A549 (cell line): ENCODE measurements around the gene DELE1.

Experiments used
- CTCF ChIP-seq: fragments of >200 bp; sonication (Bioruptor Twin); formaldehyde crosslinking; IDR thresholded peaks from 3 replicates; pipeline ENCODE4 v1.5.1; 2016
- HOXA7 ChIP-seq: fragments of 250-450 bp; sonication (Bioruptor Pico); IDR thresholded peaks from 2 replicates; pipeline ENCODE4 v1.5.0; 2020; ENCODE audit warnings: mild to moderate bottlenecking, moderate library complexity
- MAFK ChIP-seq: fragments of 450-650 bp; IDR thresholded peaks from 2 replicates; pipeline ENCODE4 v1.6.1; 2014; ENCODE audit not compliant: partially characterized antibody
- POLR2A ChIP-seq: IDR thresholded peaks from 2 replicates; pipeline ENCODE4 v1.6.1; 2012; ENCODE audit warnings: mild to moderate bottlenecking, low read length
- POLR2AphosphoS2 ChIP-seq: conservative IDR thresholded peaks from 2 replicates; pipeline ENCODE4 v1.6.1; 2012; ENCODE audit warnings: low read length, improper control_type of control experiment, inconsistent platforms
- SMC3 ChIP-seq: fragments of >200 bp; sonication (Bioruptor Twin); formaldehyde crosslinking; IDR thresholded peaks from 3 replicates; pipeline ENCODE4 v1.6.1; 2018; ENCODE audit warnings: inconsistent platforms
- TF ChIP-seq, protein P1 (sequence below): IDR thresholded peaks from 2 replicates; pipeline ENCODE4 v1.6.1; 2012
- TF ChIP-seq, protein P2 (sequence below): IDR thresholded peaks from 2 replicates; pipeline ENCODE4 v1.6.1; 2012; ENCODE audit warnings: low read depth, borderline replicate concordance

DNA sequence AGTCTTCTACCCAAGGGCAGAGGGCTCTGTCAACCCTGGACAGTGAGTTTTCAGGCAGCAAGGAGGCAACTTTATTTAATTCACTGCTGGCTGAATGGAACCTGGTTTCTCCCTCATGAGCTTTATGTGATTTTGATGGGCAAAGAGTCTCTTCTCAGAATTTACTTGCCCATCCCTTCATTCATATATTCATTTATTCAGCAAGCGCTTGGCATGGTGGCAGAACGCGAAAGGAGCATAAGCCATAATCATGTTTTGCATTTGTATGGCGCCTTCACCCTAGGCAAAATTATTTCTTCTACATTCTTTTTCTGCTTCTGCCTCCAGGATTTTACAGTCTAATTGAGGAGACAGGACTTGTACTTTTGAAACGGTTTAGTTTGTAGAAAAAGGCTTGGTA is 8.0 kb downstream of the DELE1 start:
- TF ChIP-seq SMC3: no peak
- TF ChIP-seq CTCF: no peak
- TF ChIP-seq, protein P1, sequence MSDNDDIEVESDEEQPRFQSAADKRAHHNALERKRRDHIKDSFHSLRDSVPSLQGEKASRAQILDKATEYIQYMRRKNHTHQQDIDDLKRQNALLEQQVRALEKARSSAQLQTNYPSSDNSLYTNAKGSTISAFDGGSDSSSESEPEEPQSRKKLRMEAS: no peak
- no peak for TF ChIP-seq HOXA7 (CRISPR knock-in tag)
- TF ChIP-seq, protein P2, sequence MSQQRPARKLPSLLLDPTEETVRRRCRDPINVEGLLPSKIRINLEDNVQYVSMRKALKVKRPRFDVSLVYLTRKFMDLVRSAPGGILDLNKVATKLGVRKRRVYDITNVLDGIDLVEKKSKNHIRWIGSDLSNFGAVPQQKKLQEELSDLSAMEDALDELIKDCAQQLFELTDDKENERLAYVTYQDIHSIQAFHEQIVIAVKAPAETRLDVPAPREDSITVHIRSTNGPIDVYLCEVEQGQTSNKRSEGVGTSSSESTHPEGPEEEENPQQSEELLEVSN: no peak
- no peak for TF ChIP-seq POLR2AphosphoS2
- no peak for TF ChIP-seq POLR2A
- TF ChIP-seq MAFK: no peak
